Osteocyte (in vitro differentiated cells): ENCODE results near the gene AGO1. TPM values are rescaled to one million over a fixed set of nuclear protein-coding genes. Genes with fewer than 3 reads are reported as not detected.

Experiments
- DNase-seq: peaks from one replicate; pipeline ENCODE4 v3.0.0; 2021; ENCODE audit warnings: mixed read lengths; ENCODE audit not compliant: unreplicated experiment; ENCODE audit errors: extremely low spot score
- H3K27ac Mint-ChIP-seq: one replicate; pipeline ENCODE4 v1.8.0; 2021; ENCODE audit warnings: mild to moderate bottlenecking, mixed read lengths; ENCODE audit not compliant: unreplicated experiment
- H3K27me3 Mint-ChIP-seq: one replicate; pipeline ENCODE4 v1.8.0; 2021; ENCODE audit warnings: mixed read lengths; ENCODE audit not compliant: unreplicated experiment
- H3K36me3 Mint-ChIP-seq: one replicate; pipeline ENCODE4 v1.8.0; 2021; ENCODE audit warnings: mixed read lengths; ENCODE audit not compliant: unreplicated experiment
- H3K4me1 Mint-ChIP-seq: one replicate; pipeline ENCODE4 v1.8.0; 2021; ENCODE audit warnings: mixed read lengths; ENCODE audit not compliant: unreplicated experiment
- H3K4me3 Mint-ChIP-seq: one replicate; pipeline ENCODE4 v1.8.0; 2021; ENCODE audit warnings: mild to moderate bottlenecking, moderate library complexity, mixed read lengths; ENCODE audit not compliant: unreplicated experiment
- H3K9me3 Mint-ChIP-seq: one replicate; pipeline ENCODE4 v1.8.0; 2021; ENCODE audit warnings: mixed read lengths; ENCODE audit not compliant: unreplicated experiment
- CTCF ChIP-seq: fragments of 200-600 bp; sonication (generic); IDR thresholded peaks from 2 replicates; pipeline ENCODE4 v1.5.0; 2021; ENCODE audit warnings: antibody characterized with exemption, mild to moderate bottlenecking, moderate library complexity
- total RNA-seq: library from RNA; stranded (reverse); gene quantifications from 2 replicates; pipeline ENCODE4 v1.2.1, GENCODE V29; 2021

The AGO1 gene
- total RNA-seq, 1 donor from 2014 or later, result 34.1 TPM

- no peaks in the 10 kb centered on the region for H3K27me3 Mint-ChIP-seq
- H3K4me3 Mint-ChIP-seq, result no peak overlapping the region
- peak; percentile 35 for TF ChIP-seq CTCF
- no peaks in the 10 kb centered on the region for H3K9me3 Mint-ChIP-seq
- no peak for DNase-seq
- peaks cover 32% of the 10 kb centered on the region for H3K36me3 Mint-ChIP-seq
- H3K27ac Mint-ChIP-seq, result no peak overlapping the region
- no peaks in the 10 kb centered on the region for H3K4me1 Mint-ChIP-seq
Measured at GRCh38 chr1:35857830-35858229, 25.2 kb upstream of the AGO1 start.

DNA sequence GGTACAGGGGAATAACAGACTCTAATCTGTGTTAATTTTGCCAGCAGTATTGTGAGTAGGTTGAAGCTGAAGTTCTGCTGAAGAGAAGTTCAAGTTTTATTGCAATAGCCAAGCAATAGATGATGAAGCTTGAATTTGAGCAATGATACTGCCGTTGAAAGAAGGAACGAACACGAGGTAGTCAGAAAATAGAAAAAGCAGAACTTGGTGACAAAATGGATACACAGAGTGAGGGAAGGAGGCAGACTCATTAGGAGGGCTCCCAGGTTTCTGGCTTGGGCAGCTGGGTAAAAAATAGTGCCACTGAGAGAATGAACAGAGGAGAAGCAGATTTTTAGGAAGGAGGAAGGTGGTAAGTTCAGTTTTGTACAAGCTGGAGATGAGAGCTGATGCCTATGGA is 22.3 kb upstream of the AGO1 start:
- Mint-ChIP-seq H3K4me3 (no peak overlapping the region), H3K27me3 (no peaks in the 10 kb centered on the region), H3K9me3 (no peaks in the 10 kb centered on the region), H3K36me3 (peaks cover 11% of the 10 kb centered on the region), H3K27ac (no peak overlapping the region), H3K4me1 (peaks cover 2% of the 10 kb centered on the region)
- DNase-seq, result no peak
- no peak for TF ChIP-seq CTCF

DNA sequence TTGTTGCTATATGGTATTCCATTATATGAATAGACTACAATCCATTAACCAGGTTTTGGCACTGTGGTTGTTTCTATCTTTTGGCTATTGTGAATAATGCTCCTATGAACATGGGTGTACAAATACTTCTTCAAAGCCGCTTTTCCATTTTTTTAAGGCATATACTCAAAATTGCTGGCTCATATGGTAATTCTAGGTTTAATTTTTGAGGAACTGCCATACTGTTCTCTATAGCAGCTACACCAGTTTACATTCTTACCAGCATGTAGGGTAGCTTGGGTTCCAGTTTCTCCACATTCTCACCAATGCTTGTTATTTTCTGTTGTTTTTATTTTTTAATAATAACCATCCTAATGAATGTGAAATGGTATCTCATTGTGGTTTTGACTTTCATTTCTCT is 19.9 kb upstream of the AGO1 start:
- no peaks in the 10 kb centered on the region for H3K27me3 Mint-ChIP-seq
- peaks cover 2% of the 10 kb centered on the region for H3K4me1 Mint-ChIP-seq
- no peak overlapping the region for H3K4me3 Mint-ChIP-seq
- H3K36me3 Mint-ChIP-seq, result peaks cover 2% of the 10 kb centered on the region
- no peak overlapping the region for H3K27ac Mint-ChIP-seq
- DNase-seq, result no peak
- H3K9me3 Mint-ChIP-seq, result no peaks in the 10 kb centered on the region
- no peak for TF ChIP-seq CTCF

DNA sequence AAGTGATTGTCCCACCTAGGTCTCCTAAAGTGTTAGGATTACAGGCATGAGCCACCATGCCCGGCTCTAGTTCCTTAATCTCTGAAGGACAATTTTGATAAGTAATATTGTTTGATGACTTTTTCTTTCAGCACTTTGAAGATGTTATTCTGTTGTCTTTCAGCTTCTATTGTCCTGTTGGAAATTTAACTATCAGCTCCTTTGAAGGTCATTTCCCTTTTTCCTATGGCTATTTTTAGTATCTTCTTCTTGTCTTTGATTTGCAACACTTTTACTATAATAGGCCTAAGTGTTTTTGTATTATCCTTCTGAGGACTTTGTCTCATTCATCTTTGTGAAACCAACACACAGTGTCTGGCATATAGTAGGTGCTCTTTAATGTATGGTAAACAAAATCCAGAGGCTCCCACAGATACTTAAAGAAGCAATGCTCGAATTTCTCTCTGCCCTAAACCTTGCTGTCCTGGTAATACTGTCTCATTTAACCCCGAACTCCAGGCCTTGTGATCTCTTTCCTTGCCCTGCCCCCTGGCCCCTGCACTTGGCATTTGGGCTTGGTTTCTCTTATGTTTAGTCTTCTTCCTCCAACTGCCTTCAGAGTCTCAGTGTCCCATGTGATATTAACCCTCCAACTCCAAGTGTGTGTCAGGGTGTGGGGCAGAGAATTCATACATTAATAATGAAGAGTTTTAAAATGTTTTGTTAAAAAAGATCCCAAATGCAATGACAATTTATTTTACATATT is 19.0 kb upstream of the AGO1 start:
- Mint-ChIP-seq H3K36me3 (peaks cover 2% of the 10 kb centered on the region), H3K27ac (no peak overlapping the region), H3K4me3 (no peak overlapping the region), H3K27me3 (no peaks in the 10 kb centered on the region), H3K4me1 (peaks cover 2% of the 10 kb centered on the region), H3K9me3 (no peaks in the 10 kb centered on the region)
- no peak for DNase-seq
- no peak for TF ChIP-seq CTCF

GRCh38 chr1:35864813-35865212 is 18.2 kb upstream of the AGO1 start:
- H3K36me3 Mint-ChIP-seq, result peaks cover 2% of the 10 kb centered on the region
- no peak for DNase-seq
- no peak overlapping the region for H3K4me3 Mint-ChIP-seq
- no peak overlapping the region for H3K27ac Mint-ChIP-seq
- H3K9me3 Mint-ChIP-seq, result no peaks in the 10 kb centered on the region
- H3K27me3 Mint-ChIP-seq, result no peaks in the 10 kb centered on the region
- no peak for TF ChIP-seq CTCF
- peaks cover 2% of the 10 kb centered on the region for H3K4me1 Mint-ChIP-seq
